ENCODE results near the gene ALKBH1. TPM values are rescaled to one million over a fixed set of nuclear protein-coding genes. Genes with fewer than 3 reads are reported as not detected.
"Not testable (repeated sequence)": the region's sequence is repeated elsewhere in the genome, so short reads cannot be mapped to it uniquely, and the experiment has no call there.

ALKBH1 gene
- total RNA-seq, 1 donor from 2014 or later = 14.1 TPM

DNA sequence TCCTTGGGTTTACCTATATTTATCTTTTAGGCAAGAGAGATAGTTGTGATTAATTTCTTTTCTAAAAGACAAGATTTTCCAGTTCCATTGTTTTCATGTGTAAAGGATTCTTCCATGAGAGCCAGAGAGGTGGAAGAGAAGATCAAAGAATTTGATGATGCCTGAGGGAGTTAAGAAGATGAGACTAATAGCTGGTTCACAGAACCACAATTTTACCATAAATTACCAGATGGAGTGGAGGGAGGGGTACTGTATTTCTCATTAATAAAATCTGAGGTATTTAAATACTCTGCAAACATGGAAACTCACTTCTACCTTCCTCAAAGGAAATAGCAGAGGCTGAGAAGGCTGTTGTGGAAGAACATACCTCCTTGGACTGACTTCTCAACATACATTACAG is 34.6 kb downstream of the ALKBH1 start:
- DNase-seq = no peak

DNA sequence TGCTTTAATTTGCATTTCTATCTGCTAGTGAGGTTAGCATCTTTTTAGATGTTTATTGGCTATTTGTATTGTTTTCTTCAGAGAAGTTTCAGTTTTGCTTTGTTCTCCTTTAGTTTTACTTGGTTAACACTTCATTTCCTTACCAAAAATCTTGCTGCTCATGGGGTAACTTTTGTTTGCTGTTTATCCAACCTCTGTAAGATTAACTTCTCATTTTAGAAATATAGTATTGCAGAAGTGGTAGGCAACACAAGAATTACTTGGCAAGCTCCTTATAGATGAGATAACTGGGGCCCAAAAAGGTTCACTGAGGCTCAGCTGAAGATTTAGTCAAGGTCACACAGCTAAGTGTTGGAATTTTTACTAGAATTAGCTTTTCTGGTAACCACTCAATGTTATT is 40.5 kb downstream of the ALKBH1 start:
- DNase-seq = no peak

DNA sequence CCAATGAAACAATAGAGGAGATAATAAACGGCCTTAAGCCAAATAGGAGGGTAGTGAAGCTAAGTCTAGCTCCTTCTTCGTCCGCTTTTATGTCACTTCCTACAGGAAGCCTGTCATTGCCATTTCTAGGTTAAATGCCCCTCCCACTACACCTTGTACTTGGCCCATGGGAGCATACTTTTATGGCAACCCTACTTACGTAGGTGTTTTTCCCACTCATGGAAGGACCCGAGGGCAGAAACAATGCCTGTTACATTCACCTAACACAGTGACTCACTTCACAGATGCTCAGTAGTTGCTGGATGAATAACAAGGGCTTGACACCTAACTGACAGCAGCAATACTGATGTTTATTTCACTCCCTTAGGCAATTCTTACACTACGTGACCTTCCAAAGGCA is 44.5 kb downstream of the ALKBH1 start:
- peak; percentile 86 for DNase-seq

DNA sequence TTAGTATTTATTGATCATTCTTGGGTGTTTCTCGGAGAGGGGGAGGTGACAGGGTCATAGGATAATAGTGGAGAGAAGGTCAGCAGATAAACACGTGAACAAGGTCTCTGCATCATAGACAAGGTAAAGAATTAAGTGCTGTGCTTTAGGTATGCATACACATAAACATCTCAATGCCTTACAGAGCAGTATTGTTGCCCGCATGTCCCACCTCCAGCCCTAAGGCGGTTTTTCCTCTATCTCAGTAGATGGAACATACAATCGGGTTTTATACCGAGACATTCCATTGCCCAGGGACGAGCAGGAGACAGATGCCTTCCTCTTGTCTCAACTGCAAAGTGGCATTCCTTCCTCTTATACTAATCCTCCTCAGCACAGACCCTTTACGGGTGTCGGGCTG is 46.3 kb downstream of the ALKBH1 start:
- not testable (repeated sequence) for DNase-seq

DNA sequence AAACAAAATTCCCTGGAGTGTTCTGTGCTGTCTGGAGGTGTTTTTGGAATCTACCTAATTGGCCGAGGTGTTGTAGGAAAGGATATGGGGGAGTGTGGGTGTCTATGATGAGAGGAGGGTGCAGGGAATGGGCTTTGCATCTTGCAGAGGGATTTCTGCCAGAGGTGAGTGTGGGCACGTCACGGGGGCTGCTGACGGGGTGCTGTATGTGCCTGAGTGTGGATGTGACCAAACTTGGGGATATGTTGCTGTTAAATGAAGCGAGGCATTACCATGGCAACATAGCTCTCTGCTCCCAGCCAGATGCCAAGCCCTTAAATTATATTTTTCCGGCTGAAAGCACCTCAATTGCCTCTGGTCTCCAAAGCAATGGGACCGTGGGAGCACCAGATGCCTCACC is 47.1 kb downstream of the ALKBH1 start:
- DNase-seq = no peak

DNA sequence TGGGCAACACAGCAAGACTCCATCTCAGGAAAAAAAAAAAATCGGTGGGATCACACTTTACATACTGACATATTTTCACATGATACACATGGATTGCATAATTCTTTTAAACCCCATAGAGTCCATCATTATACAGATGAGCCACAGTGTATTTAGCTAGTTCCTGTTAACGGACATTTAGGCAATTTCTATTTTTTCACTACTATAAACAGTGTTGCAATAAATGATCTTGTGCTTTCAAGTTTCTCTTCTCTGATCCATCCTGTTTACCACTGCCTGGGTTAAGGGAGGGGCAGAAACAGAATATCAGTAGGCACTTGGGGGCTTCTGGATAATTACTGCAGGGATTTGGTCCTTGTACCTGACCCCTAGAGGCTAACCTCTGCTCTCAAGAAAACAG is 48.0 kb downstream of the ALKBH1 start:
- DNase-seq = no peak

DNA sequence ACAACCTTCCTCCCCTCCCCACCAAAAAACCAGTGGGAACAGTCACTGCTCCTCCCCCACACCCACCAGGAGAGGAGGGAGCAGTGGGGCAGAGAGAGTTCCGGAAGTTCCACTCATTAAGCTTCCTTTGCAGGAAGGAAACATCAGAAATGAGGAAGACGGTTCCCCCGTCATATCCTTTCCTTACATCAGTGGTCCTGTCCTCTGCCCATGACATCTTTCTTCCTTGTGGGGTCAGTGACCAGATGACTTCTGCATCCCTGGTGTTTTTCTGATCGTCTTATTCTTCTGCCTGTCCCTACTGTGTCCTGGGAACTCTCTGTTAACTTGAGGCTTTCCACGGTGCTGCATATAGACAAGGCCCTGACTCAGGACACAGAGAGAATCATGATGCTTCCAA is 50.5 kb downstream of the ALKBH1 start:
- DNase-seq = peak; percentile 49

DNA sequence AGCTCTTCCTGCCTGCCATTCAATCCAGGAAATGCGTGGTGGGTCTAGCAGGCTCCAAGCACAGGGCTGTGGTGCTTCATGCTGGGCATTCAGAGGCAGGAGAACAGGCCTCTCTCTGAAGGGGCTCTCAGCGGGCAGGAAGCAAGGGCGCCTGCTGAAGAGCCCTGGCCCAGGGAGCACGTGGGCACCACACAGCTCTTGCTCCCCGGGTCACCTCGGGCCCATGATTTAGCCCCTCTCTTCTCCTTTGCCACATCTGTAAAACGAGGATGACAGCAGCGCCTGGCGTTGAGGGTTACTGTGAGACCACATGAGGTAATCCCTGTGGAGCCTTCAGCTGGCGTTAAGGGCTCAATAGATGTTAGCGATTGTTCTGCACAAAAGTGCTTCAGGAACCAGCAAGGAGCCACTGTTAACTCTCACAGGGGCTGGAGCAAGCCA is 53.8 kb downstream of the ALKBH1 start:
- DNase-seq = peak; percentile 6

DNA sequence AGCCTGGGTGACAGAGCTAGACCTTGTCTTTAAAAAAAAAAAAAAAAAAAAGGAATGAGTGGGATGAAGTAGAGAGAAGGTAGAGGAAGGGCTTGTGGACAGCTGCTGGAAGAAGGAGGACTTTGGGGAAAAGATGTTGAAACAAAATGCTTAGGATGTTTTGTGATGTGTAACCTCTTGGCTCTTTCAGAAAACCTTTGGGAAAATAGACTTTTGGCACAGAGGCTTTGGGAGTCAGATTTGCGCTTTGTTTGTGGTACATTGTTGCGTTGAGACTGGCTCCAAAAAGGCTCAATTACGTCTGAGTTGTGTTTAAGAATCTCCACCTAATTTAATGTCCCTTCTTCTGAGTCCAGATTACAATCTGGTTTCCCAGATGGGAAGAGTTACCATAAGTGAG is 58.5 kb downstream of the ALKBH1 start:
- no peak for DNase-seq

DNA sequence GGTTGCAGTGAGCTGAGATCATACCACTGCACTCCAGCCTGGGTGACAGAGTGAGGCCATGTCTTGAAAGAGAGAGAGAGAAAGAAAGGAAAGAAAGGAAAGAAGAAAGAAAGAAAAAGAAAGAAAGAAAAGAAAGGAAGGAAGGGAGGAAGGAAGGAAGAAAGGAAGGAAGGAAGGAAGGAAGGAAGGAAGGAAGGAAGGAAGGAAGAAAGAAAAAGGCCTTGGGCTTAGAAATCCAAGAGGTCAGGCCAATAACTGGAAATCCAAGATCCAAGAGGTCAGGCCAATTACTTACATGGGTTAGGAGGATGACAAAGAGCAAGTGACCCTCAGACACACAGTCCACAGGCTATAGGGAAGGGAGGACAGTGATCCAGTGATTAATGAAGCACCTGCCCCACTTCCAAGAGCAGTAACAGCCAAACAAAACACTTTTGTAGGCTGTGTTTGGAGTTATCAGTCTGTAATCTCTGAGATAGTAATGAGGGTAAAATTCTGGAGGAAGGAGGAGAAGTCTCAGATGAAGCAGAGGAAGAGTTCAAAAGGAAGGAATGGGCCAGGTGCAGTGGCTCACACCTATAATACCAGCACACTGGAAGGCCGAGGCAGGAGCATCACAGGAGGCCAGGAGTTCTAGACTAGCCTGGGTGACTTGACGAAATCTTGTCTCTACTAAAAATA is 59.2 kb downstream of the ALKBH1 start:
- no peak for DNase-seq

DNA sequence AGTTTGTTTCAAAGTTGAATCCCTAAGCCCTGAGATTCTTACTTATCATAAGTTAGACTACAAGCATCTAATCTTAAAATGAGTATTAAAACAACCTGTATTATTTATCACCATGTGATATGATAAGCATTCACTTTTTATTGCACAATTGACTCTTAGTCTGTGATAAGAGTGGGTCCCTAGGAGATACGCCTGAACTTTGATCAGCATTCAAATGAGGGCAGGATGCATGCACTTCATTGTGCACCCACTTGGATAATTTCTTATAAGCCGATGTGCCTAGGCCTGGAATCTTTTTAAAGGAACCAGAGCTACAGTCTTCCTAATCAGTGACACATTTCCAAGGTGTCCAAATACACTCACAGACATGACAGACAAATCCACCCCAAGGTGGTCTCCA is 60.0 kb downstream of the ALKBH1 start:
- no peak for DNase-seq

DNA sequence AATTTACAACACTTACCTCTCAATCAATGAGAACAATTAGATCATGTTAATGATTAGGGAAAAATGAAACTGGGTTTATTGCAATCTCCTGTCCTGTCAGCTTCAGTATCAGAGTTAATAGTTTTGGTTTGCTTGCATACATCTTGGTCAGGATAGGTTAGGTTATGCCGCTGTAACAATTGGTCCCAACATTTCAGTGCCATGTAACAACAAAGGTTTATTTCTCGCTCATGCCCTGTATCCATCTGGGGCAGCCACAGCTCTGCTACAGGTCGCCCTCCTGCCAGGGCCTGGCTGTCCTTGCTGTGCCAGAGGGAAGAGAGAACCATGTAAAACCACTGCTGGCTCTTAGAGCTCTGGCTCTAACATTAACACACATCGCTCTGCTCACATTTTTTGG is 60.9 kb downstream of the ALKBH1 start:
- no peak for DNase-seq

DNA sequence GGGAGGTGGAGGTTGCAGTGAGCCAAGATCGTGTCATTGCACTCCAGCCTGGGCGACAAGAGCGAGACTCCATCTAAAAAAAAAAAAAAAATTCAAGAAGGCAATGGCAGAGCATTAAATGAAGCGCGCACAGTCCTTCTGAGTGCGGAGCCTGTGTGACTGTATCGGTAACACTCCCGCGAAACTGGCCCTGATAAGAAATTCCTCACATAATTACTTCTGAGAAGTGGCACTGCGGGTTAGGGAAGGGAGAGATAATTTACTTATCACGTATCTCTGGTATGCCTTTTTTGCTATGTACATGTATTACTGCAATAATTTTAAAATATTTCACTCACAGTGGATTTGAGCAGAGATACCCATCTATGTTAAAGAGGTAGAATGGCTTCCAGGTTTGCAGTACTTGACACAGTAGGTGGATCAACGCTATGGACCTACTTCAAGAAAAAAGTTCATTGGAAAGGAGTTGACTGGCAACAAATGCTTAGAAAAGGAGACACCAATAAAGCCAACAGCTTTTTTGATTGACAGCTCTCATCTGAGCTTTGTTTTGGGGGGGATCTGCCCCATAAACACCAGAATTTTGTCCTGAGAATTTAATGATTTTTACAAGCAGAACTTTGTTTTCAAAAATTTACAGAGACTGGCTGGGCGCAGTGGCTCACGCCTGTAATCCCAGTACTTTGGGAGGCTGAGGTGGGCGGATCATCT is 62.1 kb downstream of the ALKBH1 start:
- no peak for DNase-seq

DNA sequence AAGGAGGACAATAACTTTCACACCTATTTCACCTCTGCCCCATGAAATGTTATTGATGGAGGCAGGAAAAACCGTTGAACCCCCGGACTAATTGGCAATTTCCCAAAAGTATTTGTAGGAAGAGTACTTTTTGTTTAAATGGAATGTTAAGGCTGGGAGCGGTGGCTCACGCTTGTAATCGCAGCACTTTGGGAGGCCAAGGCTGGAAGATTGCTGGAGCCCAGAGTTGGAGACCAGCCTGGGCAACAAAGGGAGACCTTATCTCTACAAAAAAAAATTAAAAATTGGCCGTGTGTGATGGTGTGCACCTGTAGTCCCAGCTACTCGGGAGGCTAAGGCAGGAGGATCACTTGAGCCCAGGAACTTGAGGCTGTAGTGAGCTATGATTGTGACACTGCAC is 65.4 kb downstream of the ALKBH1 start:
- DNase-seq = no peak

DNA sequence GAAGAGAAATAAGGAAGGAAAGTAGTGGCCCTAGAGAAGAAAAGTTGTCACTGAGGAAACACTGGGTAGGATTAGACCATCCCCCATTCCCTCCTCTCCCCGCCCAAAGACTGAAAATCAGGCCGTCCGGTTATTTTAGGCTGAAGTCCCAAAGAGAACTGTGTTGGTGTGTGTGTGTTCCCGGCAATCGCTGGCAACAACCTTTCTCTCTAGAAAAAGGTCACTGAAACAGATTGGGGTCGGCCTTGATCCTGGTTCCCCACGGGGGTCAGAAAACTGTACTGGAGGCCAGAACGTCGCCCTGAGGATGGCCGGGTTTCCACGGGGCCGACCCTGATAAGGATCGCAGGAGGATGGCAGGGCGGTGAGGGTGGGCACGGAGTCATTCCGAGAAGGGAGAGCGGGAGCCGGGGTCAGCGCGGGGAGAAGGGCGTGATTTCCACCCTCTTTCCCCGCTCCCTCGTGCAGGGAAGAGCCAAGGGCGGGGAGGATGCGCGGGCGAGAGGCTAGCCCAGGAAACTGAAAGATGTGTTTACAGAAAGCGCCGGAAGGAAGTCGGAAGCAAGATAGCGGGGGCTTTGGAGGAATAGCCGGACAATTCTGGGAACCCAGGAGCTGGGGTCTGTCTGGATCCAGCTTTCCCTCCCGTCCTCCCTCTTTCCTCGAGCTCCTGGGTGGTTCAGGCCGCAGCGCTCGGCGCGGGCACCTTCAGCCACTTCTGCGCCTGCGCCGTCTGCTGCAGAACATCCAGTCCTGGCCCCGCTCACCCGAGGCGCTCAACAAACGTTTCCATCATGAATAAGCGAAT is 66.1 kb downstream of the ALKBH1 start:
- peak; percentile 84 for DNase-seq

DNA sequence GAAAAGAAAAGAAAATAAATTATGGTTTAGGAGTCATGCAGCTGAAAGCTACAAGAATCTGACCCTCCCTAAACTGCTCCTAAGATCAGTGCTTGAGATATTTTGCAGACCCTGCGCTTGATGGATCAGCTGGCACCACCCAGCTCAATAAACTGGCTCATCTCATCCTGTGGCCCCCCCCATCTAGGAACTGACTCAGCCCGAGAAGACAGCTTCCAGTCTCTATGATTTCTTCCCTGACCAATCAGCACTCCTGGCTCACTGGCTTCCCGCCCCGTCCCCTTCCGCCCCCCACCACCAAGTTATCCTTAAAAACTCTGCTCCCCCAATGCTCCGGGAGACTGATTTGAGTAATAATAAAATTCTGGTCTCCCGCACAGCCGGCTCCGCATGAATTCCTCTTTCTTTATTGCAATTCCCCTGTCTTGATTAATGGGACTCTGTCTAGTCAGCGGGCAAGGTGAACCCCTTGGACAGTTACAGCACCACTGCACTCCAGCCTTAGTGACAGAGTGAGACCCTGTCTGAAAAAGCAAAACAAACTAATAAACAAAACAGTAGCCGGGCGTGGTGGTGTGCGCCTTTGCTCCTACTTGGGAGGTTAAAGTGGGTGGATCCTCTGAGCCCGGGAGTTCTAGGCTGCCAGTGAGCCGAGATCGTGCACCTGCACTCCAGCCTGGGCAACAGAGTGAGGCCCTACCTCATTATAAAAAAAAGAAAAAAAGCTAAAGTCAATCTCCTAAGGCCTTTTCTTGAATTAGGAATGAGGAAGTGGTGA is 66.9 kb downstream of the ALKBH1 start:
- DNase-seq = peak; percentile 41

DNA sequence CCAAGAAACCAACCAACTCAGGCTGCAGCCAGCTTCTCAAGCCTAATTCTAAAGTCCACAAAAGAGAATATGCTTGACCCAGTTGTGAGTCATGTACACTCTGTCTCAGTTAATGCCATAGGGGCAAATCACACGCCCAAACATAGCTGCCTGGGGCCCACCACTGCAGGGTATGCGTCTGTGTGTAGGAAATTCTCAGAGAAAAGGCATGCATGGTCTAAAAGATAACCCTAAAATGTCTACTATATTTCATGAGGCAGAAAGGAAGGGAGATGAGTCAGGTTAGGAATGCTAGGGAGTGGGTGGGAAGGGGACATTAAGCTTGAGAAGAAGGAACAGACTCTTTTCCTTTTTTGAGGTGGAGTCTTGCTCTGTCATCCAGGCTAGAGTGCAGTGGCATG is 69.1 kb downstream of the ALKBH1 start:
- peak; percentile 36 for DNase-seq

DNA sequence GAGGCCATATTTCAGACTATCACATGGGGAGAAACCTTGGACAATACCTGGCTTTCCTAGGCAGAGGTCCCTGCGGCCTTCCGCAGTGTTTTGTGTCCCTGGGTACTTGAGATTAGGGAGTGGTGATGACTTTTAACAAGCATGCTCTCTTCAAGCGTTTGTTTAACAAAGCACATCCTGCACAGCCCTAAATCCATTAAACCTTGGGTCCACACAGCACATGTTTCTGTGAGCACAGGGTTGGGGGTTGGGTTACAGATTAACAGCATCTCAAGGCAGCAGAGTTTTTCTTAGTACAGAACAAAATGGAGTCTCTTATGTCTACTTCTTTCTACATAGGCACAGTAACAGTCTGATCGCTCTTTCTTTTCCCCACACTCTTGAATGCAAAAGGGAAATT is 72.0 kb downstream of the ALKBH1 start:
- not testable (repeated sequence) for DNase-seq

DNA sequence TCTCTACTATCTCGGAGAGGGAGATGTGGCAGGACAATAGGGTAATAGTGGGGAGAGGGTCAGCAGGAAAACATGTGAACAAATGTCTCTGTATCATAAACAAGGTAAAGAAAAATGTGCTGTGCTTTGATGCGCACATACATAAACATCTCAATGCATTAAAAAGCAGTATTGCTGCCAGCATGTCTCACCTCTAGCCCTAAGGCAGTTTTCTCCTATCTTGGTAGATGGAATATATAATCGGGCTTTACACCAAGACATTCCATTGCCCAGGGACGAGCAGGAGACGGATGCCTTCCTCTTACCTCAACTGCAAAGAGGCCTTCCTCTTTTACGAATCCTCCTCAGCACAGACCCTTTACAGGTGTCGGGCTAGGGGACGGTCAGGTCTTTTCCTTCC is 72.4 kb downstream of the ALKBH1 start:
- not testable (repeated sequence) for DNase-seq

DNA sequence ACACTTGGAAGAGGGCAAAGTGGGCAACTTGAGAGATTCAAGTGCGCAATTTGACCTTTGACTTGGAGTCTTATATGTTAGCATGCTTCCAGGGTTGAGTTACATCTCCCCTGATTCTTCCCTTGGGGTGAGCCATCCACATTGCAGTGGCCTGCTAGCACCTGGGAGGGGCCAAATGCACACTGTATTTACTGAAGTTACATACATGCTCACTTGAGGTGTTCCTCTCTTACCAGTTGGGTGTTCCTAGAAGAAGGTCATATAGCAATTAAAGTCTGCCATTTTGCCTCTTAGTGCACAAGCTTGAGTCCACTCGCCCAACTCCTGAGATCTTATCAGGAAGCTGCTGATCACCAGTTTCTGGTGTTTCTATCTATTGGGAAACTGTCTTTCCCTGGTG is 77.7 kb downstream of the ALKBH1 start:
- no peak for DNase-seq

DNA sequence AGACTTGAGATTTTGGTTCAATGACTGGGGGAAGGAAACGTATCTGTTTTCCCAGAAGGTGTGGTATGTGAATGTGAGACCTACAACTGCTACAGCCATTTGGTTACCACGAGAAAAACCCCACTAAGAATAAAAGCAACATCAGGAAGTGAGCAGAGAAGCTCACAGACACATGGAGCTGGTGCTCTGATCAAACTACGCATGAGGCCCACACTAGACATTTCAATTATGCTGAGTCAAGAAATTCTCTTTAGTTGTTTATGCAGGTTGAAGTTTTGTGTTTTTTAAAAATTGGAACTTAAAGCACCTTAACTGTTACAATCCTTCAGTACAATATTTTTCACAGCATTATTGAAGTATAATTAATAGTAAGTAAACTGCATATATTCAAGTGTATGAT is 82.5 kb downstream of the ALKBH1 start:
- DNase-seq = no peak

DNA sequence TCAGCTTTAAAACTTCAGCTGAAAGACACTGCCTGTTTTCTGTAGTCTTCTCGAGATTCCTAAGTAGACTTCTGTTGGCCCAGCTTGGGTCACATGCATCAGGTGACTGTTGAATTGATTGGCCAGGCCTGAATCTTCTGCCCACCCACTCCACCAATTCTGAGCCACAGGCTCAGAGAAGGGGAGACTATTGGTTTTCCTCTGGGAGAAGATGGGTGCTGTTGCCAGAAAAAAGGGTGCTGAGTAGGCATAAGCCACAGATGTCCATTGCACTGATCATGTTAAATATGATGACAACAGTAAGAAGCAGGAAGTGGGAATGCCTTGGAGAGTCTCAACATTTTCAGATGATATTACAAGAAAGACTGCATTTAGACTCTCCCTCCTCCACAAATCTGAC is 84.6 kb downstream of the ALKBH1 start:
- no peak for DNase-seq

All from dermis blood vessel endothelial cell (primary cell).